ENCODE measurements around the gene MUC13. TPM values are rescaled to one million over a fixed set of nuclear protein-coding genes. Genes with fewer than 3 reads are reported as not detected.
A peak's percentile ranks its signal among the peaks of the same experiment; 100 is the strongest.

MUC13 gene
- total and polyA plus RNA-seq, 2 of the 4 experiments (the other 2 are of a cell fraction) = not detected

DNA sequence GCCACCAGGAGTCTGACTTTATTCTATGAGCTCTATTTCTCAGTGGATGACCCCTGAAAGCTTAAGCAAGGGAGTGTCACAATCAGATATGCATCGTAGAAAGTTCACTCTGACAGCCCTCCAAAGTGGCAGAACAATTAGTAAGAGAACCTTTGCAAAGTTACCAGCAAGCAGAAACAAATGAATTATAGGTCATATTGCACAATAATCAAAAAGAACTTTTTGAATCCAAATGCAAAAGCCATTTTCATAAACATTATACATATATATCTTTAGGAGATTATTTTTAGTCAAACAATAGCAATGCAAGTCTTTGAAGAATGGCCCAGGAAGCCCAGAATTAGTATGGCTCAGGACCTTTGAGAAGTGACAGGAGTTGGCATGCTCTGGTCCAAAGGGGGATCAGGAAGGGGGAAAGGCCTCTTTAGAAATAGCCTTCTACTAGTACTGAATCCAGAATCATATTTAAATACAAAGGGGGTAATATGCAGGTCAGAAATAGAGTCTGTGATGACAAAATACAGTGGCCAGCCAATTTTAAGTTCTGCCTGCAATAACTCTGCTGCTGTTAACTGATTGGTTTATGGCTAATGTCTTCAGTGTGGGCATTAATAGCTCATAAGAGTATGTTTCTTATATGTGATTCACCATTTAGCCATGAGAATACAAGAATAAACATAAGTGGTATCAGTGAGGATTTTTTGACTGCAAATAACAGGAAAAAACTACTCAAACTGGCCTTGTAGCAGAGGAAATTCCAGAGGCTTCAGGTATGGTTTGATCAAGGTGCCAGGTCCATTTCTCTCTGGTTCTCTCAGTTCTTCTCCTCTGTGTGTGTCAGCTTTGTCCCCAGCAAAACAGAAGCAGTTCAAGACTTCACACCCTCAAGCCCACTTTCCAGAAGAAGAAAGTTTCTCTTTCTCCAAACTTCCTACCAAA is 30.4 kb downstream of the MUC13 start:
- H3K4ac ChIP-seq (ENCODE audit: low read depth, low read length) = no peak overlapping the region
- in situ Hi-C loops (cut with MboI; ENCODE audit: low sequenced_read_pairs) (loop anchor here (5.0 to 10.0 kb wide), 2 partner anchors 142 to 329 kb away; no protein-coding TSS in a partner anchor), intact Hi-C loops (cut with micrococcal nuclease) (no loop called here), dilution Hi-C loops (cut with HindIII; ENCODE audit: low sequenced_read_pairs, unreplicated experiment) (no loop called here)
- H2AK9ac ChIP-seq (replicated peaks; ENCODE audit: low read depth, low read length, poor library complexity) = no peak overlapping the region
- H3K4me2 ChIP-seq (ENCODE audit: low read depth, low read length) = no peak overlapping the region
- H2AK5ac ChIP-seq (ENCODE audit: low read depth, low read length) = no peak overlapping the region
- H3K23ac ChIP-seq (ENCODE audit: low read depth, low read length) = no peak overlapping the region
- DNase-seq (peak; percentile 41), ATAC-seq (ENCODE audit: low read depth) (peak; percentile 37; the same call in 1 of the 2 replicates)
- no peak overlapping the region for H2BK120ac ChIP-seq (ENCODE audit: low read depth, low read length)
- no peaks in the 10 kb centered on the region for H3K36me3 ChIP-seq (ENCODE audit: control insufficient read depth, insufficient read depth, low read length)
- H3K79me1 ChIP-seq (ENCODE audit: low read depth in 1 of 2, low read length in 2 of 2) = no peaks in the 10 kb centered on the region
- ChIA-PET POLR2A (ENCODE audit: unreplicated experiment) (no interaction called here), CTCF (interaction anchor here (0.9 to 1.7 kb wide), 2 partner anchors 117 to 143 kb away, joined by 4 to 6 read pairs; no protein-coding TSS in a partner anchor)
- no peaks in the 10 kb centered on the region for H3K9me3 ChIP-seq (ENCODE audit: control insufficient read depth, insufficient read depth, low read length)
- H2AFZ ChIP-seq (replicated peaks; ENCODE audit: low read length, poor library complexity) = no peak overlapping the region
- no peak overlapping the region for H3K9ac ChIP-seq (ENCODE audit: low read depth, low read length)
- TF ChIP-seq BHLHE40 (IDR thresholded peaks at IDR 0.05; ENCODE audit: low read depth, low read length) (no peak), RCOR1 (IDR thresholded peaks at IDR 0.05; ENCODE audit: insufficient replicate concordance, low read length) (no peak), RAD21 (IDR thresholded peaks at IDR 0.05; ENCODE audit: low read length) (no peak), CEBPB (IDR thresholded peaks at IDR 0.05; ENCODE audit: low read depth, low read length) (peak; percentile 79), NFE2L2 (IDR thresholded peaks at IDR 0.05; ENCODE audit: low read depth, low read length) (no peak)
- TF ChIP-seq, protein P1, sequence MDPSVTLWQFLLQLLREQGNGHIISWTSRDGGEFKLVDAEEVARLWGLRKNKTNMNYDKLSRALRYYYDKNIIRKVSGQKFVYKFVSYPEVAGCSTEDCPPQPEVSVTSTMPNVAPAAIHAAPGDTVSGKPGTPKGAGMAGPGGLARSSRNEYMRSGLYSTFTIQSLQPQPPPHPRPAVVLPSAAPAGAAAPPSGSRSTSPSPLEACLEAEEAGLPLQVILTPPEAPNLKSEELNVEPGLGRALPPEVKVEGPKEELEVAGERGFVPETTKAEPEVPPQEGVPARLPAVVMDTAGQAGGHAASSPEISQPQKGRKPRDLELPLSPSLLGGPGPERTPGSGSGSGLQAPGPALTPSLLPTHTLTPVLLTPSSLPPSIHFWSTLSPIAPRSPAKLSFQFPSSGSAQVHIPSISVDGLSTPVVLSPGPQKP (IDR thresholded peaks at IDR 0.05; ENCODE audit: borderline replicate concordance, low read depth, low read length) = no peak
- TF ChIP-seq, protein P2, sequence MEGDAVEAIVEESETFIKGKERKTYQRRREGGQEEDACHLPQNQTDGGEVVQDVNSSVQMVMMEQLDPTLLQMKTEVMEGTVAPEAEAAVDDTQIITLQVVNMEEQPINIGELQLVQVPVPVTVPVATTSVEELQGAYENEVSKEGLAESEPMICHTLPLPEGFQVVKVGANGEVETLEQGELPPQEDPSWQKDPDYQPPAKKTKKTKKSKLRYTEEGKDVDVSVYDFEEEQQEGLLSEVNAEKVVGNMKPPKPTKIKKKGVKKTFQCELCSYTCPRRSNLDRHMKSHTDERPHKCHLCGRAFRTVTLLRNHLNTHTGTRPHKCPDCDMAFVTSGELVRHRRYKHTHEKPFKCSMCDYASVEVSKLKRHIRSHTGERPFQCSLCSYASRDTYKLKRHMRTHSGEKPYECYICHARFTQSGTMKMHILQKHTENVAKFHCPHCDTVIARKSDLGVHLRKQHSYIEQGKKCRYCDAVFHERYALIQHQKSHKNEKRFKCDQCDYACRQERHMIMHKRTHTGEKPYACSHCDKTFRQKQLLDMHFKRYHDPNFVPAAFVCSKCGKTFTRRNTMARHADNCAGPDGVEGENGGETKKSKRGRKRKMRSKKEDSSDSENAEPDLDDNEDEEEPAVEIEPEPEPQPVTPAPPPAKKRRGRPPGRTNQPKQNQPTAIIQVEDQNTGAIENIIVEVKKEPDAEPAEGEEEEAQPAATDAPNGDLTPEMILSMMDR (conservative IDR thresholded peaks at IDR 0.05; ENCODE audit: low read depth, low read length) = no peak
- H3K18ac ChIP-seq (ENCODE audit: low read depth, low read length) = no peak overlapping the region
- no peak overlapping the region for H4K5ac ChIP-seq (ENCODE audit: low read depth, low read length)
- no CpG with 5 or more reads among the region's 1 CpG for WGBS, 2 experiments (ENCODE audit: extremely low coverage in 2 of 2, insufficient read length in 1 of 2)
- no peaks in the 10 kb centered on the region for H3K4me1 ChIP-seq (ENCODE audit: control insufficient read depth, insufficient read depth, low read length)
- no peak overlapping the region for H2BK15ac ChIP-seq (ENCODE audit: low read depth, low read length)
- no peak overlapping the region for H3K27ac ChIP-seq (ENCODE audit: insufficient read depth, low read length)
- H3K56ac ChIP-seq (ENCODE audit: extremely low read depth, insufficient read depth, low read length) = no peak overlapping the region
- no peaks in the 10 kb centered on the region for H4K20me1 ChIP-seq (ENCODE audit: insufficient read depth, low read length)
- no peak overlapping the region for H3K14ac ChIP-seq (replicated peaks; ENCODE audit: low read depth, low read length)
- no peak overlapping the region for H4K8ac ChIP-seq (ENCODE audit: low read depth in 2 of 2, low read length in 2 of 2)
- no TSS peak for BruUV-seq (replicated peaks)
- no peak overlapping the region for H2BK5ac ChIP-seq (ENCODE audit: low read depth, low read length, poor library complexity, severe bottlenecking)
- no peak overlapping the region for H3K4me3 ChIP-seq (ENCODE audit: insufficient read depth, low read depth, low read length)
- no peak overlapping the region for H2BK20ac ChIP-seq (ENCODE audit: low read depth, low read length)
- H3K9me1 ChIP-seq (ENCODE audit: insufficient read depth, low read length) = no peaks in the 10 kb centered on the region
- no peak overlapping the region for H4K91ac ChIP-seq (ENCODE audit: insufficient read depth, low read depth, low read length)
- H3K27me3 ChIP-seq (ENCODE audit: control insufficient read depth, insufficient read depth, low read length) = peaks cover 17% of the 10 kb centered on the region
